Activated T-helper 1 cell treated with anti-CD3 and anti-CD28 coated beads, Interleukin-12 subunit alpha, Interleukin-12 subunit beta, Interleukin-2, Interleukin-4 antibody, amounts not matched to agents 30 ng/mL and 10 ng/mL and 1 ng/mL, durations not matched to agents 14 hours and 24 hours and 36 hours (primary cell): ENCODE results near the gene LRP1. TPM values are rescaled to one million over a fixed set of nuclear protein-coding genes. Genes with fewer than 3 reads are reported as not detected.

Experiments used
- DNase-seq: peaks from one replicate; pipeline ENCODE4 v3.0.0; 2021; ENCODE audit warnings: low spot score
- H3K27ac Mint-ChIP-seq: one replicate; pipeline ENCODE4 v1.8.0; 2021; ENCODE audit warnings: mild to moderate bottlenecking, mixed read lengths
- H3K27me3 Mint-ChIP-seq: one replicate; pipeline ENCODE4 v1.8.0; 2022; ENCODE audit warnings: mild to moderate bottlenecking, moderate library complexity, mixed read lengths; ENCODE audit not compliant: insufficient read depth
- H3K36me3 Mint-ChIP-seq: one replicate; pipeline ENCODE4 v1.8.0; 2021; ENCODE audit warnings: low read depth, mixed read lengths
- H3K4me1 Mint-ChIP-seq: one replicate; pipeline ENCODE4 v1.8.0; 2021; ENCODE audit warnings: low read depth, mixed read lengths
- H3K4me3 Mint-ChIP-seq: one replicate; pipeline ENCODE4 v1.8.0; 2021; ENCODE audit warnings: mild to moderate bottlenecking, moderate library complexity, mixed read lengths
- H3K9me3 Mint-ChIP-seq: one replicate; pipeline ENCODE4 v1.8.0; 2021; ENCODE audit warnings: mixed read lengths
- intact Hi-C: fragments of 100-400 bp; cut with micrococcal nuclease; formaldehyde crosslinking; loops from one replicate; pipeline ENCODE4 v1.15.1; 2024
- total RNA-seq: library from RNA; stranded (reverse); gene quantifications from 2 replicates; pipeline ENCODE4 v1.2.3, GENCODE V29; 2022

LRP1 gene
- total RNA-seq, 1 donor from 2014 or later, result 0.26 TPM

DNA sequence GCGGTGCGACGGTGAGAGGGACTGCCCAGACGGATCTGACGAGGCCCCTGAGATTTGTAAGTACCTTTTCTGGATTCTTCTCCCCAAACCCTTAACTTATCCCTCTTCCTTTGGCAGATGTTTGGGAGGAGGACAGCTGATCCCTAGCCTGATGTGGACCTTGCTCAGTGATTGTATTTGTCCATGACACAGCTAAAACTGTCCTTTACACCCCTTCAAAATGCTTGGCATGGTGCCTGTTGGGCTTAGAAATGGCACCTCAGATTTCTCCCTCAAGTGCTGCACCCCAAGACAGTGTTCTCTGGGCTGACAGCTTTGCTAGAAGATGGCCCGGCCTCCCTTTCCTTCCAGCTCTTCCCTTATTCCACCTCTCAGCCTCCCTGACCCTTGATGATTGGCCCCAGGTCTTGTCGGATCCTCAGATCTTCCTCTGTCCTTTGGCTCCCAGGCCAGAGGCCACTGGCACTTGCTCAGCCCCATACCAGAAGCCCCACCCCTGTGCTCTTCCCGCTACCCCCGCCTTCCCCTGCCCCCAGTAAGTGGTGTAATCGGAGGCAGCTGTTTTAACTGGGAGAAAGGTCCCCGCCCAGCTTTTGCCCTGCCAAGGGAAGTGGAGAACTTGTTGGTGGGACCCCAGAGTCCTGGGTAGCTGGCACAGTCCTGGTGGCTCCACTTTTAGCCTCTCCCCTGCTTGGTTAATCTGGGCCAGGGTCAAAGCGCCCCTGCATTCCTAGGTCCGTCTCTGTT lies 10.4 kb downstream of the LRP1 start:
- H3K27me3 Mint-ChIP-seq, result peaks cover 5% of the 10 kb centered on the region
- H3K27ac Mint-ChIP-seq, result no peak overlapping the region
- no peak for DNase-seq
- no peaks in the 10 kb centered on the region for H3K36me3 Mint-ChIP-seq
- intact Hi-C loops, result no loop called here
- no peaks in the 10 kb centered on the region for H3K9me3 Mint-ChIP-seq
- H3K4me1 Mint-ChIP-seq, result no peaks in the 10 kb centered on the region
- H3K4me3 Mint-ChIP-seq, result no peak overlapping the region

DNA sequence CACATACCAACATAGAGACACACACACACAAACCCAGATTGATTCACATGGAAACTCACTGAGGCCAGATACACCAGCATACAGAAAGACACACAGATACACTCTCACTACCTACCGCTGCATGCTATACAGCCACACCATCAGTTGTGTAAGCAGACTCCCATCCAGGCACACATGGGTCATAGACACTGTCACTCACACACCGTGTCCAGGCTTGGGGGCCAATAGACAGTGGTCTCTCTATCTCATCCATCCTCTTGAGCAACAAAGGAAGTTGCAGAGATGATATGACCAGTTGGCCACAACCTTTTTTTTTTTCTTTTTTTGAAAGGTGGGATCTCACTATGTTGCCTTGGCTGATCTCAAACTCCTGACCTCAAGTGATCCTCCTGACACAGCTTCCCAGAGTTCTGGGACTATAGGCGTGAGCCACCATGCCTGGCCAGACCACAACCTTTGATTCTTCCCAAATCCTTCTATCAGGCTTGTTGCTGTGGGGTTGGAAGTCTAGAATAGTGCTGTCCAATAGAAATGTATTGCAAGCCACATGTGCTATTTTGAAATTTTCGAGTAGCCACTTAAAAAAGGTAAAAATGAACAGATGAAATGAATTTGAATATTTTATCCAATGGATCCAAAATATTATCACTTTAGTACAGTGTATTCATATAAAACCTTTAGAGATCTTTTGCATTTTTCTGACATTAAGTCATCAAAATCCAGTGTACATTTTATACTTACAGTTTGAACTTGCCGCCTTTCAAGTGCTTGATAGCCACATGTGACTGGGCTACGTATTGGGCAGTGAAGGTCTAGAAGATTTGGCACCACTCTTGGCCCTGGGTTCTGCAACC lies 11.7 kb downstream of the LRP1 start:
- H3K9me3 Mint-ChIP-seq, result no peaks in the 10 kb centered on the region

DNA sequence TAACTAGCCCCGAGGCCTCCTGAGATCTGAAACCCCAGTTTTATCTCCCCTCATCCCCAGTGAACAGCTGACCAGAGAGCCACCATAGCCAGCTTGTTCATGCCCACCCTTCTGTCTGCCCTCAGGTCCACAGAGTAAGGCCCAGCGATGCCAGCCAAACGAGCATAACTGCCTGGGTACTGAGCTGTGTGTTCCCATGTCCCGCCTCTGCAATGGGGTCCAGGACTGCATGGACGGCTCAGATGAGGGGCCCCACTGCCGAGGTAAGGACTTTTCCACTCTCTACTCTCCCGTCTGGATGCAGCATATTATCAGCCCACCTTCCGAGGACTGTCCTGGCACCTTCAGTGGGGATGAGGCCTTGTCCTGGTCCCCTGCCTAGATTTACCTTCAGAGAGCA lies 13.0 kb downstream of the LRP1 start:
- intact Hi-C loops, result no loop called here
- Mint-ChIP-seq H3K9me3 (no peaks in the 10 kb centered on the region), H3K27ac (no peak overlapping the region), H3K36me3 (no peaks in the 10 kb centered on the region), H3K4me1 (no peaks in the 10 kb centered on the region), H3K27me3 (peaks cover 4% of the 10 kb centered on the region), H3K4me3 (no peak overlapping the region)
- no peak for DNase-seq

More for the DNA sequence above, 11.7 kb downstream of the LRP1 start:
- no peak for DNase-seq
- intact Hi-C loops, result no loop called here
- no peaks in the 10 kb centered on the region for H3K36me3 Mint-ChIP-seq
- H3K4me3 Mint-ChIP-seq, result no peak overlapping the region
- H3K27ac Mint-ChIP-seq, result no peak overlapping the region
- peaks cover 4% of the 10 kb centered on the region for H3K27me3 Mint-ChIP-seq
- H3K4me1 Mint-ChIP-seq, result no peaks in the 10 kb centered on the region

DNA sequence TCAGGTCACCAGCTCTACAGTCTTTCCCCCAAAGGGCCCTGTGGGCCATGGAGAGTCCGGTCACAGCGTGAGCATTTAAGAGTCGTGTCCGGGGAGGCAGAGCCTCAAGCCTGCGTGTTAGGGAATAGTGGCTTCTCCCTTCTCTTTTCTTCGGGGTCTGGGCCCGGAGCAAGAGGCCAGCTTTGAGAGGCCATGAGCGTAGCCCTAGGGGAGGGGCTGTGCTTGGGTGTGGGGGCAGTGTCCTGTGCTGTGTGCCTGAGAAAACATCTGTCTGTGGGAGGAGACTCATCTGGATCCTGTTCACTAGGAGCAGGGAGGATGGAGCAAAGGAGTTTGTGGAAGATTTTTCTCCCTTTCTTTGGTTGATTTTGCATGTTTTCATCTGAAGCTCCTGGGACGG lies 13.8 kb downstream of the LRP1 start:
- DNase-seq, result no peak
- intact Hi-C loops, result no loop called here
- H3K9me3 Mint-ChIP-seq, result no peaks in the 10 kb centered on the region
- H3K4me1 Mint-ChIP-seq, result no peaks in the 10 kb centered on the region
- peaks cover 4% of the 10 kb centered on the region for H3K27me3 Mint-ChIP-seq
- H3K4me3 Mint-ChIP-seq, result no peak overlapping the region
- no peaks in the 10 kb centered on the region for H3K36me3 Mint-ChIP-seq
- no peak overlapping the region for H3K27ac Mint-ChIP-seq

DNA sequence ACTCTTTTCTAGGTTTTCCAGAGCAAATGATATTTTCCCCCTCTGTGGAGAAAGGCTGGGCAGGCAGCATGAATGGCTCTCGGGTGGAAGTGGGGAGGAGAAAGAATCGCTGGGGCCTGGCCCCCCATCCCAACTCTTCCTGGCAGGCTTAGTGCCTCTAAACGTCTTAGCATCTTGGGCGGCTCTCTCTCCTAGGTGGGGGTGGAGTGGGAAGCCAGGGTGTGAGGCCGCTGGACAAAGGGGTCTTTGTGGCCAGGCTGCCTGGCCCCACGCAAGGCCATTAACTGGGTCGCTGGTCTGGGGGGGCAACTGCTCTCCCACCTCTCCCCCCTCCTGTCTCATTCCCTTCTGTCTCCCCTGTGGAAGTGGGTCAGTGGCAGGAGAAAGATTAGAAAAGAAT lies 14.4 kb downstream of the LRP1 start:
- Mint-ChIP-seq H3K4me1 (no peaks in the 10 kb centered on the region), H3K27ac (no peak overlapping the region)

DNA sequence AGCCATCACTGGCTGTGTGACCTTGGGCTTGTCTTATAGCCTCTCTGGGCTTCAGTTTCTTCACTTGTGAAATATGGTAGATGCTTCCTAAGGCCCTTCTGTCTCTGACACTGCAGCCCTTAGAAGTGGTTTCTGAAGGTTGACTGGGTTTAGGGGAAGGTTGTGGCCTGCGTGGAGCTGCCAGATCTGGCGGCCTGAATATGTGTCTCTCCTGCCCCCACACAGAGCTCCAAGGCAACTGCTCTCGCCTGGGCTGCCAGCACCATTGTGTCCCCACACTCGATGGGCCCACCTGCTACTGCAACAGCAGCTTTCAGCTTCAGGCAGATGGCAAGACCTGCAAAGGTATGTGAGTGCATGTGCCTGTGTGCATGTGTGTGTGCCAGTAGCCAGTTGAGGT lies 15.2 kb downstream of the LRP1 start:
- Mint-ChIP-seq H3K27ac (no peak overlapping the region), H3K27me3 (peaks cover 1% of the 10 kb centered on the region), H3K9me3 (no peaks in the 10 kb centered on the region), H3K4me1 (no peaks in the 10 kb centered on the region), H3K4me3 (no peak overlapping the region), H3K36me3 (no peaks in the 10 kb centered on the region)
- DNase-seq, result no peak
- intact Hi-C loops, result no loop called here

More for the DNA sequence above, 14.4 kb downstream of the LRP1 start:
- no peak overlapping the region for H3K4me3 Mint-ChIP-seq
- H3K36me3 Mint-ChIP-seq, result no peaks in the 10 kb centered on the region
- H3K9me3 Mint-ChIP-seq, result no peaks in the 10 kb centered on the region
- intact Hi-C loops, result no loop called here
- no peak for DNase-seq
- H3K27me3 Mint-ChIP-seq, result peaks cover 4% of the 10 kb centered on the region

DNA sequence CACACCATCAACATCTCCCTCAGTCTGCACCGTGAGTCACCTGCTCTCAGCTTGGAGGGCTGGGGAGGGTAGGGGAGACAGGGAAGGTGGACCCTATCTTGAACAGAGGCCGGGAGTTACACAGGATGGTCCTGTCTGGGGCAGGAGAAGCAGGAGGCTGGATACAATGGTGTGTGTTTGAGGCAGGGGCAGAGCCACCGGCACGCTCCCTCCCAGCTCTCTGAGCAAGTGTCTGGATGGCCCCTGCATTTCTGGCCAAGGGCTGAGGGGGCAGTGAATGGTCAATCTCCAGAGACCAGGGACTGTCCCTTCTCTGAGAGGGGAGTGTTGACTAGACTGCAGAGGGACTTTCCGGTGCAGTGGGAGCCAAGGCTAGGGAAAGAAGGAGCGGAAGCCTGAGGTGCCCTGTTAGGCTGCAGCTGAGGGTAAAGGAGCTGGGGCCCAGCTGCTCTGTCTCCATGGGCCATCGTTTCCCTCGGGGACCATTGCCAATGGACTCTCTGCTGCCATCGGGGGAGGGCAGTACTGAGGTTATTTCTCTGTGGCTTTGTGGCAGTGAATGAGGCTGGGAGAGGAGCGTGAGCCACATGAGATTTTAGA lies 17.3 kb downstream of the LRP1 start:
- Mint-ChIP-seq H3K4me1 (no peaks in the 10 kb centered on the region), H3K27me3 (peaks cover 1% of the 10 kb centered on the region), H3K4me3 (no peak overlapping the region), H3K9me3 (no peaks in the 10 kb centered on the region), H3K27ac (no peak overlapping the region), H3K36me3 (no peaks in the 10 kb centered on the region)
- DNase-seq, result no peak
- intact Hi-C loops, result no loop called here

DNA sequence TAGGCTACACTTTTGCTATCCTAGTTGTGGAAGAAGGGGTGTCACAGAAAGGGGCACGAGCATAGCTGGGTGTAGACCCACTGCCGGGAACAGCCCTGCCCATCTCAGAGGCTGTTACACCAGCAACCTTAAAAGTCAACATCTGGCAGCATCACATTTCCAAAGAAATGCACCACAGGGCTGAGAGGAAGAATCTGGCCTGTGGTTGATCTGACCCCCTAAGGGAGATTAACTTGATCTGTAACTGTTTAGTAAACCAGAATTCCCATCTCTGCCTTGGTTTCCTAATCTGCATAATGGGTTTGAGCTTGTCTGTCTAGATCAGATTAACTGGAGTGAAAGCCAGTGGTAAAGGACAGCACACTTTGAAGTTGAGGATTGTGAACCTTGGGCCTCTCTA lies 17.8 kb downstream of the LRP1 start:
- Mint-ChIP-seq H3K4me3 (no peak overlapping the region), H3K4me1 (no peaks in the 10 kb centered on the region), H3K36me3 (no peaks in the 10 kb centered on the region), H3K27ac (no peak overlapping the region), H3K9me3 (no peaks in the 10 kb centered on the region), H3K27me3 (peaks cover 3% of the 10 kb centered on the region)
- DNase-seq, result no peak
- intact Hi-C loops, result no loop called here

DNA sequence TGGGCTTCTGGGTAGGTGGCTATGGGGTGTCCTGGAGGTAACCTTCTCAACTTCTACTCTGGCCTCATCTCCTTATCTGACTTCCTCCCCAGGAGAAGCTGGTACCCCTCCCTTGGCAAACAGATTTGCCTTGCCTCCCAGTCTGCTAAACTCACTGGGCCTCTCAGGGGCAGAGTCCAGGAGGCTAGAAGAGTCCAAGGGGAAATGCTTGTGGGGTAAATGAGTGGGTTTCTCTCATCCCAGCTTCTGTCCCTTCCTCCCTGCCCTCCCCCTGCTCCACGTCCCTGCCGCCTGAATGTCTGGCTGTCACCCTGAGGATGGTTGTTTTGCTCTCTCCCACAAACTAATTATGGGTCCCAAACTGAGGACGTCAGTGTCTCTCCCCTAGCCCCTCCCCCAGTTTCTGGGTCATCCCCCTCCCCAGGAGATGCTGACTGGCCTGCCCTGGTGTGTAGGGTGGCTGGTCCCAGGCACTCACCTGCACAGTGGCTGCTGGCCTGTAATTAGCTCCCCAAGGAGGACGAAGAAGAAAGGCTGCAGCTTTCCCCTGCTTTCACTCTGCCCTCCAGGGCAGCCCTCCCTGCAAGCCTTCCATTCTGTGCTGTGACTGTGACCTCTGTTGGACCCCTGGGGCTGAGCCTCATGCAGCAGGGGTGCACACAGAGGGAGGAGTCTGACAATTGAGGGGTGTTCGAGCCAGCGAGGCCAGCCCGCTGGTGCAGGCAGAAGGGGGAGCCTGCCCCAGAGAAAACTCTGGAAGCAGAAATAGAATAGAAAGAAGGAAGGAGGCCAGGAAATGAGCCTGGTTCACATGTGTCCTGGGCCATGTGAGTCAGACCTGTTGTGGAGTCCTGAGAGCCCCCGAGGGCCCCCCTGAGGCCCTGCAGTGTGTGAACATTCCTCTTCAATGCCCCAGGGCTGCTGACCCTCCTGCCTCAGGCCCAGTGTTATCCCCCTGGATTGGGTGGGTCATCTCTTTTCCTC lies 19.0 kb downstream of the LRP1 start, which contains the start of gene LRP1-AS:
LRP1-AS (minus strand) TSS at position 659 of the 984 bp plus-strand sequence.
- DNase-seq, result no peak
- no peaks in the 10 kb centered on the region for H3K9me3 Mint-ChIP-seq
- no peak within 1 kb of the TSS for H3K4me3 Mint-ChIP-seq
- H3K36me3 Mint-ChIP-seq, result no peaks in the 10 kb centered on the region
- intact Hi-C loops, result no loop called here
- H3K27ac Mint-ChIP-seq, result no peak within 1 kb of the TSS
- H3K27me3 Mint-ChIP-seq, result peaks cover 3% of the 10 kb centered on the region
- H3K4me1 Mint-ChIP-seq, result no peaks in the 10 kb centered on the region

DNA sequence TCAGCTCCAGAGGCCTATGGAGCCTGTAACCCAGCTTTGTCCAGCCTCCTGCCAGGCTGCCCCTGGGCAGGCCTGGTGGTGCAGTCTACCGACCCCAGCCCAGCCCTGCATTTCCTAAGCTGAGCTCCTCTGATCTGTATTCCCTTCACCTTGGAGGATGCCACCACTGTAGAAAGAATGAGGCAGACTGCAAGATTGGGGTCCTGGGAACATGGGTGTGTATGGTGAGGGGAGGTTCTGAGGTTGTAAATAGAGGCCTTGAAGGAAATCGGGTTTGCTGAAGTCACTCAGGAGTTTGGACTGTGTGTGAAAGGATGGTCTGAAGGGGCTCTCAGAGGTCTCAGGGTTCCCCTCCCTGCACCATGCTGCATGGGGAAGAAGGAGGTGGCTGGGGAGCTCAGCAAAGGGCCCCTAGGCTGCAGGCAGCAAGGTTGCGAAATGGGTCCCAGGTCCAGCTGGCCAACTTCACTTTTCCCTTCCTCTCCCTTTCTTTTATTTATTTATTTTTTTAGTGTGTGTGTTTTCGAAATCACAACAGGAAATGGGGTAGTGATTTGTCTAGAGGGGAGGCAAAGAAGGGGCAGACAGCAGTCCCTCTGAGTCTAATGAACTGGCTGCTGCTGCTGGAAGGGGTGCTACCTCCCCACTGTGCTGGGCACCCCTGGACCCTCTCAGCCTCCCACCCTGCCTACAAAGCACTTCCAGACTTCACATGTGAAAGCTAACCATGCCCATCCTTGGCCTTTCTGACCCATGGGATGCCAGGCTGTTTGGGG lies 20.4 kb downstream of the LRP1 start:
- no peaks in the 10 kb centered on the region for H3K36me3 Mint-ChIP-seq
- no peak for DNase-seq
- peaks cover 3% of the 10 kb centered on the region for H3K27me3 Mint-ChIP-seq
- no peak overlapping the region for H3K4me3 Mint-ChIP-seq
- intact Hi-C loops, result no loop called here
- no peaks in the 10 kb centered on the region for H3K9me3 Mint-ChIP-seq
- H3K4me1 Mint-ChIP-seq, result no peaks in the 10 kb centered on the region
- no peak overlapping the region for H3K27ac Mint-ChIP-seq

DNA sequence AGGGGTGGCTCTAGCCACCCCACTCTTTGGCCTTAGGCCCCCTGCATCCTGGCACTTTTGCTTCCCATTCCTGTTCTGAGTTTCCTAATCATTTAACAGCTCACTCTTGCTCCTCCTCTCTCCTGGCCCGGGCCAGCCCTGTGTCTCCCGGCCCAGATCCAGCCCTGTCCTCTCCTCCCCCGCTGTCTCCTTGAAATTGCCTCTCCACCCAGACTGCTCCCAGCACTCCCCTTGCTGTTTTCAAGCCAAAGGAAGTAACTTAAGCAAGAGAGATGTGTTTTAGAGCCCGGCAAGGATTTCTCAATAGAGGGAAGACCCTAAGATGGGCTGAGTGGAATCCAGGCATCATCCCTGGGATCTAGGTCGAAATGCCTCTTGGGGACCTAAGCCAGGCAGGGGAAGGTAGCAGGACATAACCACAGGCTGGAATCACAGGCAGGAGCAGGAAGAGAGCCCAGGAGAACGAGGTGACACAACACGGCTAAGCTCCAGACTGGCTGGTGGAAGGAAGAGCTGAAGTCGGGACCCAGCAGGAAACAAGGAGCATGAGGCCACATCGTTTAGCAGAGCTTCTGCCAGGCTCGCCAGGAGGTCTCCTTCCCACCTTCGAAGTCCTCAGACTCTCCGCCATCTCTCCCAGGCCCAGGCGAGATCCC lies 21.1 kb downstream of the LRP1 start:
- H3K4me1 Mint-ChIP-seq, result no peaks in the 10 kb centered on the region
- H3K36me3 Mint-ChIP-seq, result no peaks in the 10 kb centered on the region
- intact Hi-C loops, result no loop called here
- H3K9me3 Mint-ChIP-seq, result no peaks in the 10 kb centered on the region
- H3K27me3 Mint-ChIP-seq, result peaks cover 2% of the 10 kb centered on the region
- H3K4me3 Mint-ChIP-seq, result no peak overlapping the region
- H3K27ac Mint-ChIP-seq, result no peak overlapping the region
- DNase-seq, result no peak
